HepG2 (cell line): ENCODE data around the gene COL9A2. TPM values are rescaled to one million over a fixed set of nuclear protein-coding genes. Genes with fewer than 3 reads are reported as not detected.
A peak's percentile ranks its signal among the peaks of the same experiment; 100 is the strongest.

Experiments
- ARNT2 ChIP-seq: sonication (generic); formaldehyde crosslinking; IDR thresholded peaks from 2 replicates; pipeline ENCODE4 v1.8.0; 2022; ENCODE audit warnings: mild to moderate bottlenecking, low read depth, missing genetic modification reagents, moderate library complexity
- BRF2 ChIP-seq: sonication (generic); formaldehyde crosslinking; IDR thresholded peaks from 2 replicates; pipeline ENCODE4 v1.8.1; 2022; ENCODE audit warnings: mild to moderate bottlenecking, missing genetic modification reagents
- DZIP1 ChIP-seq: sonication (generic); formaldehyde crosslinking; IDR thresholded peaks from 2 replicates; pipeline ENCODE4 v1.5.0; 2020; ENCODE audit warnings: mild to moderate bottlenecking, missing genetic modification reagents
- ELF1 ChIP-seq: sonication (generic); formaldehyde crosslinking; IDR thresholded peaks from 2 replicates; pipeline ENCODE4 v1.4.0; 2020; ENCODE audit warnings: missing genetic modification reagents
- ELF4 ChIP-seq: sonication (generic); formaldehyde crosslinking; IDR thresholded peaks from 2 replicates; pipeline ENCODE4 v1.5.0; 2020; ENCODE audit warnings: missing genetic modification reagents, mild to moderate bottlenecking, moderate library complexity, borderline replicate concordance
- MAFK ChIP-seq, 2 experiments: IDR thresholded peaks in 1 of 2; conservative IDR thresholded peaks in 1 of 2; 2 replicates each; pipeline ENCODE4 v1.6.1; 2011; ENCODE audit warnings: improper control_type of control experiment in 2 of 2, low read length in 2 of 2
- NR2F6 ChIP-seq, 2 experiments: IDR thresholded peaks; 2 replicates each; pipeline ENCODE4 v1.6.1; 2016; ENCODE audit warnings: antibody characterized with exemption in 1 of 2, mild to moderate bottlenecking in 1 of 2
- SNAI1 ChIP-seq: sonication (generic); formaldehyde crosslinking; IDR thresholded peaks from 2 replicates; pipeline ENCODE4 v1.5.0; 2020; ENCODE audit warnings: mild to moderate bottlenecking, missing genetic modification reagents, borderline replicate concordance
- SP1 ChIP-seq, 2 experiments: fragments of 450-650 bp in 1 of 2; sonication (generic) in 1 of 2; formaldehyde crosslinking in 1 of 2; IDR thresholded peaks; 2 replicates each; pipeline versions ENCODE4 v1.4.0 to v1.6.1; 2016 to 2020; ENCODE audit warnings: missing genetic modification reagents in 1 of 2
- TAF15 ChIP-seq: fragments of 200-400 bp; formaldehyde crosslinking; IDR thresholded peaks from one replicate; pipeline ENCODE4 v1.6.1; 2018; ENCODE audit warnings: mild to moderate bottlenecking, low read depth, low read length; ENCODE audit not compliant: poor library complexity, severe bottlenecking
- ZBTB33 ChIP-seq: sonication (generic); formaldehyde crosslinking; IDR thresholded peaks from 2 replicates; pipeline ENCODE4 v1.4.0; 2020; ENCODE audit warnings: missing genetic modification reagents
- ZNF3 ChIP-seq: IDR thresholded peaks from 2 replicates; pipeline ENCODE4 v1.7.0; 2017; ENCODE audit warnings: inconsistent platforms
- ZNF367 ChIP-seq: sonication (generic); formaldehyde crosslinking; IDR thresholded peaks from 2 replicates; pipeline ENCODE4 v1.4.0; 2020; ENCODE audit warnings: missing genetic modification reagents, borderline replicate concordance
- ZNF432 ChIP-seq: sonication (generic); formaldehyde crosslinking; IDR thresholded peaks from 2 replicates; pipeline ENCODE4 v1.5.0; 2020; ENCODE audit warnings: missing genetic modification reagents, mild to moderate bottlenecking, borderline replicate concordance
- ZNF543 ChIP-seq: sonication (generic); formaldehyde crosslinking; IDR thresholded peaks from 2 replicates; pipeline ENCODE4 v1.4.0; 2020; ENCODE audit warnings: mild to moderate bottlenecking, missing genetic modification reagents
- polyA plus RNA-seq, 8 experiments: library from polyadenylated mRNA; depleted of rRNA in 3 of 8; stranded (reverse) in 7 of 8; unstranded in 1 of 8; fragments of >200 nt; fragmentation: Illumina TruSeq in 4 of 8; extraction: Trizol in 4 of 8; gene quantifications; 2 replicates each; pipeline versions ENCODE4 v1.2.1 to v1.2.3, GENCODE V29; 2011 to 2016; ENCODE audit warnings: low read depth in 4 of 8, missing spikeins in 1 of 8, mixed read lengths in 1 of 8; ENCODE audit not compliant: insufficient read depth in 1 of 8
- total RNA-seq, 5 experiments: library from RNA; depleted of rRNA; stranded (reverse); fragments of >200 nt; fragmentation: Illumina TruSeq; extraction: Trizol; gene quantifications; 2 replicates each; pipeline ENCODE4 v1.2.3, GENCODE V29; 2016; ENCODE audit warnings: low read depth in 1 of 5
- TF ChIP-seq, protein P1 (sequence below): sonication (generic); formaldehyde crosslinking; conservative IDR thresholded peaks from 2 replicates; pipeline ENCODE4 v1.4.0; 2020; ENCODE audit warnings: missing genetic modification reagents
- TF ChIP-seq, protein P2 (sequence below): IDR thresholded peaks from 2 replicates; pipeline ENCODE4 v1.6.1; 2016
- TF ChIP-seq, protein P3 (sequence below): sonication (generic); formaldehyde crosslinking; IDR thresholded peaks from 2 replicates; pipeline ENCODE4 v1.4.0; 2020; ENCODE audit warnings: mild to moderate bottlenecking, missing genetic modification reagents

Gene COL9A2
- total and polyA plus RNA-seq, 2 of the 13 experiments (the other 11 are each of a cell fraction or from before 2014, with no cell fraction given) = 20.2 to 26.9 TPM

- TF ChIP-seq, protein P1, sequence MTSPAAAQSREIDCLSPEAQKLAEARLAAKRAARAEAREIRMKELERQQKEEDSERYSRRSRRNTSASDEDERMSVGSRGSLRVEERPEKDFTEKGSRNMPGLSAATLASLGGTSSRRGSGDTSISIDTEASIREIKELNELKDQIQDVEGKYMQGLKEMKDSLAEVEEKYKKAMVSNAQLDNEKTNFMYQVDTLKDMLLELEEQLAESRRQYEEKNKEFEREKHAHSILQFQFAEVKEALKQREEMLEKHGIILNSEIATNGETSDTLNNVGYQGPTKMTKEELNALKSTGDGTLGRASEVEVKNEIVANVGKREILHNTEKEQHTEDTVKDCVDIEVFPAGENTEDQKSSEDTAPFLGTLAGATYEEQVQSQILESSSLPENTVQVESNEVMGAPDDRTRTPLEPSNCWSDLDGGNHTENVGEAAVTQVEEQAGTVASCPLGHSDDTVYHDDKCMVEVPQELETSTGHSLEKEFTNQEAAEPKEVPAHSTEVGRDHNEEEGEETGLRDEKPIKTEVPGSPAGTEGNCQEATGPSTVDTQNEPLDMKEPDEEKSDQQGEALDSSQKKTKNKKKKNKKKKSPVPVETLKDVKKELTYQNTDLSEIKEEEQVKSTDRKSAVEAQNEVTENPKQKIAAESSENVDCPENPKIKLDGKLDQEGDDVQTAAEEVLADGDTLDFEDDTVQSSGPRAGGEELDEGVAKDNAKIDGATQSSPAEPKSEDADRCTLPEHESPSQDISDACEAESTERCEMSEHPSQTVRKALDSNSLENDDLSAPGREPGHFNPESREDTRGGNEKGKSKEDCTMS (CRISPR knock-in tag) = no peak
- TF ChIP-seq ZNF432 (CRISPR knock-in tag) (no peak), BRF2 (no peak), ZNF543 (CRISPR knock-in tag) (no peak), ELF1 (CRISPR knock-in tag) (0 out of 2 replicates have a peak, but pooled peaks have one; percentile 8), SP1 (IDR thresholded peaks at IDR 0.05) (no peak), SP1 (CRISPR knock-in tag; IDR thresholded peaks at IDR 0.05) (no peak), ZBTB33 (CRISPR knock-in tag) (no peak), DZIP1 (no peak), MAFK (conservative IDR thresholded peaks at IDR 0.05 in 1 of 2, IDR thresholded peaks at IDR 0.05 in 1 of 2; ENCODE audit: low read length in 2 of 2) (no peak), NR2F6 (IDR thresholded peaks at IDR 0.05) (no peak; the same call in 1 of the 2 replicates), NR2F6 (CRISPR knock-in tag; IDR thresholded peaks at IDR 0.05) (peak; percentile 69), ZNF3 (CRISPR knock-in tag) (no peak), TAF15 (no peak), SNAI1 (CRISPR knock-in tag) (no peak), ZNF367 (no peak), ELF4 (CRISPR knock-in tag) (no peak), ARNT2 (CRISPR knock-in tag) (0 out of 2 replicates have a peak, but pooled peaks have one; percentile 18)
- TF ChIP-seq, protein P2, sequence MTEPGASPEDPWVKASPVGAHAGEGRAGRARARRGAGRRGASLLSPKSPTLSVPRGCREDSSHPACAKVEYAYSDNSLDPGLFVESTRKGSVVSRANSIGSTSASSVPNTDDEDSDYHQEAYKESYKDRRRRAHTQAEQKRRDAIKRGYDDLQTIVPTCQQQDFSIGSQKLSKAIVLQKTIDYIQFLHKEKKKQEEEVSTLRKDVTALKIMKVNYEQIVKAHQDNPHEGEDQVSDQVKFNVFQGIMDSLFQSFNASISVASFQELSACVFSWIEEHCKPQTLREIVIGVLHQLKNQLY = peak; percentile 32; the same call in 1 of the 2 replicates
- TF ChIP-seq, protein P3, sequence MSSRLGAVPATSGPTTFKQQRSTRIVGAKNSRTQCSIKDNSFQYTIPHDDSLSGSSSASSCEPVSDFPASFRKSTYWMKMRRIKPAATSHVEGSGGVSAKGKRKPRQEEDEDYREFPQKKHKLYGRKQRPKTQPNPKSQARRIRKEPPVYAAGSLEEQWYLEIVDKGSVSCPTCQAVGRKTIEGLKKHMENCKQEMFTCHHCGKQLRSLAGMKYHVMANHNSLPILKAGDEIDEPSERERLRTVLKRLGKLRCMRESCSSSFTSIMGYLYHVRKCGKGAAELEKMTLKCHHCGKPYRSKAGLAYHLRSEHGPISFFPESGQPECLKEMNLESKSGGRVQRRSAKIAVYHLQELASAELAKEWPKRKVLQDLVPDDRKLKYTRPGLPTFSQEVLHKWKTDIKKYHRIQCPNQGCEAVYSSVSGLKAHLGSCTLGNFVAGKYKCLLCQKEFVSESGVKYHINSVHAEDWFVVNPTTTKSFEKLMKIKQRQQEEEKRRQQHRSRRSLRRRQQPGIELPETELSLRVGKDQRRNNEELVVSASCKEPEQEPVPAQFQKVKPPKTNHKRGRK (CRISPR knock-in tag) = no peak
These were observed 3.6 kb downstream of the COL9A2 start (continued) for GRCh38 chr1:40313329-40313957.
